KBM-7 (cell line): ENCODE measurements around the gene PRMT7.

Experiments
- DNase-seq: peaks from one replicate; pipeline ENCODE4 v3.0.0-alpha.2; 2015
- in situ Hi-C: fragments of 300-500 bp; cut with MboI; formaldehyde crosslinking; loops from 2 replicates; pipeline ENCODE4 v1.14.3; 2020; ENCODE audit warnings: low sequenced_read_pairs, low pct_unique_long_range_greater_than_20kb, mixed read lengths

The PRMT7 gene

DNA sequence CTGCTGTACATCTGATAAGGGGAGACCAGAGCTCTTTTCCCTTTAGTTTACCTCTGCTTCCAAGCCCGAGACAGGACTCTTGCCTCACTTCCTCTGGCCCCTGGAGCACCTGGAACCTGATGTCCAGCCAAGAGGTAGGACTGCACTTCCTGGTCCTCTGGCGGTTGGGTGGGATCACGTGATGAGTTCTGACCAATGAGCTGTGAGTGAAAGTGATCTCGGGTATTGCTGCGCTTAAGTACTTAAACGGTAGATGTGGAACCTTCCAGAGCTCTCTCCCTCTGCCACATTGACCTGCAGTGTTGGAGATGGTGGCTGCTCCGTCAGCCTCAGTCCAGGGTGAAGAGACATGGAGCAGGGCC is 70.5 kb downstream of the PRMT7 start:
- DNase-seq, result no peak
- in situ Hi-C loops, result no loop called here

DNA sequence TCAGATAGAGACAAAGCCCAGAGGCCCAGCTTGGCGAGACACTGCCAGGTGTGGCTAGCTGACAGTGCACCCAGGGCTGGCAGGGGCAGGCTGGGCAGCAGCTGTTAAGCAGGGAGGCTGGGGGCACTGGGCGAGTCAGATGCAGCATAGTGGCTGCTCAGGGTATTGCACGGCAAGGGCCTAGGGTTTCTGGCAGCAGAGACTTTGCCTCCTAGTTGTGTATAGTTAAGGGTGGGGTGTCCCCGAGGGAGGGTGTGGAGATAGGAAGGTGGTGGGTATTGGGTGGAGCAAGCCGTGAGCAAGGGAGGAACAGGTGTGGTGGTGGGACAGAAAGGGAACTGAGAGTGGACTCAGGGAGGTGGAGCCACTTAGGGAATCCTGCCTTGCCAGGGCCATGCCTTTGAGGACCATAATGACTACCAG is 71.5 kb downstream of the PRMT7 start:
- DNase-seq, result peak; percentile 26
- in situ Hi-C loops, result no loop called here

DNA sequence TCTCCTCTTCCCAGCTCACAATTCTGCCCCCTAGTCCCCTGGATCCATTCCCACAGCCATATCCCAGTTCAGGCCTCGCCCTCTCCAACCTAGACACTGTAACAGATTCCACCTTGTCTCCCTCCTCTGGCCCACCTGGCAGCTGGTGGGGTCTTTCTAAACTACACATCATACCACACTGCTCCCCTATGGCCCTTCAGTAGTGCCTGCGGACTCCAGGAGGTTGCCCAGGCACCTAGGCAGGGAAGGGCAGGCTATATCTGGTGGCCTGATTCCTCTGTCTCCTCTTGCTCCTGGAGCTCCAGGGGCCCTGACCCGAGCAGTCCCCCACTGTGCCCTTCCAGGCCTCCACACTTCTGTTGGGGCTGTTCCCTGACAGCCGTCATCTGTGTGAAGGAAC is 73.0 kb downstream of the PRMT7 start:
- no peak for DNase-seq
- in situ Hi-C loops, result no loop called here

DNA sequence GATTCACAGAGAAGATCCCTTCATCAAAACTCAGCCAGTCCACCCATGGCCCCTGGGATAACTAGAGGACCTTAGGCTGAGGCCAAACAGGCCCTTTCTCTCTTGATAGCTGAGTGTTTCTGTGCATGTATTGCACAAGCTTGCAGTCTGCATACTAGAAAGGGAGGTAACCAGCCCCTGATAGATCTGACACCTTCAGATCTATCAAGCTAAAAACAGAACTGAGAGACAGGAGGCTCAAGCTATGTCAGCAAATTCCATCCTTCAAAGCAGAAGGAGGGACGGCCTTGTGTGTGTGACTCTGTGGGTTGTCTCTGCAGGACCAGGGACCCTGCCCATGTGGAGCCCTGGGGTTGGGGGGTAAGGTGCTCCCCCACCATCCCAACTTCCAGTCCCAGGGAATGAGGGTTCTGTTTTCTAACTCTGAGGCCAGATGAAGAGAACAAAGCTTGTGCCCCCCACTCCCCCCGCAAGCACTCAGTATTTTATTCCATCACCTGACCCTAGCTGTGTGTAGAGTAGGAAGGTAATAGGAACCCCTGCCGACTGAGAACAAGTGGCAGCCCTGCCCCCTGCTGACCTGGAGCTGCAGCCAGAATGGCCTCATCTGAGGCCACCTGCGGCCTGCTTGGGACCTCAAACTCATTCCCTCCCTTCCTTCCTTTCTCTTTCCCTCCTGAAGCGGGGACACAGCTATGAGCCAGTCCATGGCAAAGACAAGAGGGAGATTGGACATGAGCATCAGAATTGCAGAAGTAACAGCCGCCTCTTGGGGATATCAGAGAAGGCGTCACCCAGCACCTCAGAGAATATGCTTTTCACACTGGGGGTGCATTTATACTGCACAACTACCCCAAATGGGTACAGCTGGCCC is 73.7 kb downstream of the PRMT7 start:
- no peak for DNase-seq
- in situ Hi-C loops, result no loop called here

DNA sequence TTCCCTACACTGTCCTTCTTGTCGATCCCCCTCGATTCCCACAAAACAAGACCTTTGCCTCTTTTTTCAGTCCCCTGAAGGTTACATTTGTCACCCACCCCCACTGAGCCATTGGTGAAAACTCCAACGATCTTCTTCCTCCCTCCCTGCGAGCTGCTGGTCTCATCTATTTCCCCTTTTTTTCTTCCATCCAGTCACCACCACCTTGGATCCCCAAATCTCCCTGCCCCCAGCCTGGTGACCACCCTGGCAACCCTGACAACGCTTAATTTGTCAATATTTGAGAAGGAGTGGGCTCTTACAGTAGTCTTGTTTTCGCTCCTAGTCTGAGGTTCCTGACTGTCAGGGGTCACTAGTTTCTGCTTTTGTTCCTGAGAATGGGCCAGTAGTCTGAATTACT is 74.6 kb downstream of the PRMT7 start:
- in situ Hi-C loops, result no loop called here
- DNase-seq, result peak; percentile 75

DNA sequence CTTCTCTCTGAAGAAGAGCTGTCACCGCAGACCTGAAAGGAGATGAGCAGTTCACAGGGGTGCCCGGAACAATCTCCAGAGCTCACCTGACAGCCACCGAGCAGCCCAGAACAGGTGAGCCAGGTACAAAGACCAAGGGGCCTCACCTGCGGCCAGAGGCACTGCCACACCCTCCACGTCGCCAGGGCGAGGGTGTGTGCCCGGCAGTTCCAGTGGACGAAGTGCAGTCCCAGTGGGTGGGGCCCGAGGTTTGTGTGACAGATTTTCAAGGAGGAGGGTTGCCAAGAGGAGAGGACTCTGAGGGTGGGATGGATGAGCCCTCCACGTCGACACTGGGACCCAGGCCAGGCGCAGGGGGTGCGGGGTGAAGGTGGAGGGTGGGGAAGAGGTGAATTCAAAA is 75.8 kb downstream of the PRMT7 start:
- DNase-seq, result no peak
- in situ Hi-C loops, result no loop called here

DNA sequence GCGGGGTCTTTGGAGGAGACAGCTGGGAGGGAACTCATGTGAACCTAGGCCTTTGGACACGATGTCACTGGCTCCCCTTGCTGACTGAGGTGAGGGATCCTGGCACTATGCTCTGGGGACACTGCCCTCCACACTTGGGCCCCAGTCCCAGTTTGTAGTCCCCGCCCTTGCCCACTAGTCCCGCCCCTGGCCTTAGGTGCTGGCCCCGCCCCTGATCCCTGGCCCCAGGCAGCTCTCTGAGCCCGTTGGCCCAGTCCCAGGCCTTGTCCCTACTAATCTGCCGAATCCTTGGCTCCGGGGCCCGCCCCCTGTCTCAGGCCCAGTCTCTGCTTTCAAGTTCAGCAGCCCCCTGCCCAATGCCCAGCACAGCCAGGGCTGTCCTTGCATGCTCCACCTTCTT is 76.5 kb downstream of the PRMT7 start:
- no peak for DNase-seq

DNA sequence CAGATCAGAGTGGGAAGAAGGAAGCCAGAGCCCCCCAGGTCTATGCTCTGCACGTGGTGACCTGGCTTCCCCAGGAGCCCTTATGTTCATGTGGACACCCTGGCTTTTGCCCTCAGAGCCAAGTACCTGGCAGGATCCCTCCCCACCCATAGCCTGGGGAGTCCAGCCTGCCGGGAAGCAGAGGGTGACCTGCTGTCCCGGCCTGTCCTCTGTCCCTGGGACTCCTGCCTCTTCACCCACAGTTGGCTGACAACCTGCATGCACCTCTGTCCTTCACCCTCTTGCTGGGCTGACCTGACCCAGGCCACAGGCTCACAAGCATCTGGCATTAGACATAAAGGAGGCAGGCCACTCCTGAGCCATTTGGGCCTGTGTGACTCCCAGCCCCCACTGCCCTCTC is 77.3 kb downstream of the PRMT7 start:
- no peak for DNase-seq
- in situ Hi-C loops, result no loop called here

More for the DNA sequence above, 76.5 kb downstream of the PRMT7 start:
- in situ Hi-C loops, result no loop called here

DNA sequence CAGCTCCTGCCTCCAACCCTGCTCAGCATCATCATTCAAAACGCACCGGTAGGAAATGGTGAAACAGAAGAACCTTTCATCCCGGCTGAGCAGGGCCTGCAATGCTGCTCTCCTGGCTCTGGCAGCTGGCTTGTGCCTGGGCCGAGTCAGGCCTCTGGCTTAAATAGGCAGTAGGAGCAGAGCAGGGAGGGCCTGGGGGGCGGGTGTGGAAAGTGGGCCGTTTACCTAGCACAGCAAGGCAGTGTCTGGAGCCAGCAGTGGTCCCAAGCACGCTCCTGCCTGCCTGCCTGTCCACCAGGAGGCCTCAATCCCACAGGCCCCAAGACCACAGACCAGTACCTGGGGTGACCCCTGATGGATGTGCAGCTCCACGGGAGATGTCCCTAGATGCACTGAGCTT is 78.2 kb downstream of the PRMT7 start:
- DNase-seq, result no peak
- in situ Hi-C loops, result no loop called here

DNA sequence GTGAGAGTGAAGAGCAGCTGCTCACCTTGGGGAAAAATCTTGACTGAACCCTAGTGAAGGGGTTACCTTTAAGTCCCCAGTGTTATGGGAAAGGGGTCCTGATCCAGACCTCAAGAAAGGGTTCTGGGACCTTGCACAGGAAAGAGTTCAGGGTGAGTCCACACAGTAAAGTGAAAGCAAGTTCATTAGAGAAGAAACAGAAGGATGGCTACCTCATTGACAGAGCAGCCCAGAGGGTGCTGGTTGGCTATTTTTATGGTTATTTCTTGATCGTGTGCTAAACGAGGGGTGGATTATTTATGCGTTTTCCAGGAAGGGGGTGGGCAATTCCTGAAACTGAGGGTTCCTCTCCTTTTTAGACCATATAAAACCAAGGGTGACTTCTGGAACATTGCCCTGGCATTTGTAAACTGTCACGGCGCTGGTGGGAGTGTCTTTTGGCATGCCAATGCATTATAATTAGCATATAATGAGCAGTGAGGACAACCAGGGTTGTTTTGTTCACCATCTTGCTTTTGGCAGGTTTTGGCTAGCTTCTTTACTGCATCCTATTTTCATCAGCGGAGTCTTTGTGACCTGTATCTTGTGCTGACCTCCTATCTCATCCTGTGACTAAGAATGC is 79.0 kb downstream of the PRMT7 start:
- in situ Hi-C loops, result no loop called here
- no peak for DNase-seq

DNA sequence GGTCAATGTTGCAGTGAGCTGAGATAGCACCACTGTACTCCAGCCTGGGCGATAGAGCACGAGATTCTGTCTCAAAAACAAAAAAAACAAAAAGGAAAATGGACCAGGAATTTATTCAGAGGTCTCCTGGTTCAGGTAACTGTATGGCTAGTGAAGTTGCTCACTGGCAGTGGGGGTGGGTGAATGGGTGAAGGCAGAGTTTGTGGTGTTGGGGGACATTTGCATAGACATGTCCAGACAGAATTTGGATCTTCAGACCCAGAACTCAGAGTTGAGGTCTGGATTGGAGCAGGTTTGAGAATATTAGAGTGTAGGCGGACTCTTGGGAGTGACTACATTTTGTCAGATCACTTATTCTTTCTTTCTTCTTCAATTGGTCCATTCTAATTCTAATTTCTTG is 82.5 kb downstream of the PRMT7 start:
- DNase-seq, result no peak
- in situ Hi-C loops, result no loop called here

DNA sequence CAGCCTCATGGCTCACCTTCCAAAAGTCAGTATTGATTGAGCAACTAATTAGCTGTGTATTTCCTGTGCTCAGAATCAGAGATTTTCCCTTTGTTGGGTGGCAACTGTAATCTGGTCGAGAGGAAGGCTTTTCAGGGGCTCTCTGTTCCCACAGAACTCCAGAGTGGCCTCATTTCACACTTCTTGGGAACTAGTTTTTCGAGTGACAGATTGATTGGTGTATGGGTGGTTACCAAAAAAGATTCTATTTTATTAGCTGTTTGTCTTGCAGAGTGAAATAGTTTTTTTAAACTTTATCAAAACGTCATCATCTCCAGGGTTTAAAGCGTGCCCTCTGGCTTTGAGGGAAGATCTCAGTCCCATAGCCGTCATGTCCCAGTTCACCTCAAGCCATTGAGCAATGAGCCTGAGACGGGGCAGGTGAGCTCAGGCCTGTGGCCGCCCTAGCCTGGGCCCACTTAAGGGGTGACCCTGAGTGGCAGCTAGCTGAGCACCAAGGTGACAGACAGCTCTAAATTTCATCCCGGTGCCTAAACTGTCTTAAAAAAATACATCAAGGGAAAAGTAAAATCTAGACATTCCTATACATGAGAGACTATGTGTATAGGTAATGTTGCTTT is 84.5 kb downstream of the PRMT7 start:
- in situ Hi-C loops, result no loop called here
- DNase-seq, result no peak

DNA sequence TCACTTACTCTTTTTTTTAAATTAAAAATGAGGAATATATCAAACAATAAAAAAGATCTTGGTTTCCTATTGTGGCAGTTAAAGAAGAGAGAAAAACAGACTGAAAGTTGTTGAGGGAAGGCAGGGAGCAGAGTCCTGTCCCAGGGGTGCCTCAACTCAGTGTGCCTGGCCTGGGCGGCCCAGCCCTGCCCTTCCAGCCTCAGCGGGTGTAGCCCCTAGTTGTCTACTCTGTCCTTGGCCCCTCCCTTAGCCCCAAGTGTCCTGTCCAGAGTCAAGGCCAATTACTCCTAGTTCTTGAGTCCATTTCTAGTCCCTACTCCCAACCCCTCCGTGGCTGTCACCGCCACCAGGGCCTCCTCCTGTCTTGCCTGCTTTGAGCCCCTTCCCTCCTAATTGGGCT is 85.0 kb downstream of the PRMT7 start:
- no peak for DNase-seq
- in situ Hi-C loops, result no loop called here

DNA sequence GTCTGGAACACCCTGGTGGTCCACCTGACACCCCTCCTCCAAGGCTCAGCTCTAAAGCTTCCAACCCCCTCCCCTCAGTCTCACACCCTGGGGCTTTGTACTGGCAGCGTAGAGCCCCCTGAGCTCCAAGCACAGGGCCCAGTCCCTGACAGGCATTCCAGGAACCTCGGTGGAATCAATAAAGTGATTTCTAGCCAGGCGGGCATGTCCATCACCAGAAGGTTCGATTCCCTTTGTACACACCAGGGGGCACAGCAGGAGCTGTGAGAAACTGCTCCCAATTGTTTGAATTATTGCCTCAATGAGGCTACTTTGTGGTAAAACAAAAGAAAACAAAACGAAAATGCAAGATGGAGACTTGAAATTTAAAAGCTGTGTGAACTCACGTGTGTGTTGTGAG is 85.7 kb downstream of the PRMT7 start:
- DNase-seq, result peak; percentile 51
- in situ Hi-C loops, result no loop called here

DNA sequence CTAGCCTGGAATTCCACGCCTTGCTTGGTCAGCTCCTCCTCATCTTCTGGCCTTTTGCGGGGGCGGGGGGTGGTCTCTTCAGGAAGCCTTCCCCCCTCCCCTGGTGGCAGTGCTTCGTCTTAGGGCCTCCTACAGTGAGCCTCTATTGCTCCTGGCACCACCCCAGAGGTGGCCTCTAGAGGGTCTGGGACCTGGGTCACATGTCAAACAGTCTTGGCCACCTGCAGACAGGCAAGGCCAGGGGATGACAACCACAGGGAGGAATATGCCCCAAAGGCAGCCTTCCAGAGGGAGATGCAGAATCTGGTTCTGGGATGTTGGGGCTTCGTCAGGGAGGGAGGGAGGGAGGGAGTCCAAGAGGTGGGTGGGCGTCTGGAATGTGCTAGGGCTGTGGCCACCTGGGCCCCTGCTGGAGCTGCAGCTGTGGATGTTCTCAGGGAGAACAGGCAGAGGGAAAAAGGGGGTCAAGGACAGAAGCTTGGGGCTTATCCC is 86.9 kb downstream of the PRMT7 start:
- in situ Hi-C loops, result no loop called here
- no peak for DNase-seq

DNA sequence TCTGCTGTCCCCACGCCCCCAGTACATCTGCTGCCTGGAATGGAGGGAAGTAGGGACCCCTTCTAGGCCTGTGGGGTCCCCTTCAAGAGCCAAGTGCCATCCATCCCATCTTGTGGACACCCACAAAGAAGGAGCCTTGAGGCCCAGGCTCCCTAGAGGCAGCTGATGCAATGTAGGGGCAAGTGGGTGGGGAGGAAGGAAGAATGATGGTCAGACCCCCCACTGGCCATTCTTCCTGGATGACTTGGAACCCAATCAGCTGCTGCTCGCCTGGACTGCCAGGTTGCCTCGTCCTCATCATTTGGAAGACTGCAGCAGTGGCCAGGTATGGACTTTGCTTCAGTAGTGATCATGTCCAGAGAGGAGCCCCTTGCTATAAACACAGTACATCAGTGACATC is 88.6 kb downstream of the PRMT7 start:
- in situ Hi-C loops, result no loop called here
- no peak for DNase-seq

DNA sequence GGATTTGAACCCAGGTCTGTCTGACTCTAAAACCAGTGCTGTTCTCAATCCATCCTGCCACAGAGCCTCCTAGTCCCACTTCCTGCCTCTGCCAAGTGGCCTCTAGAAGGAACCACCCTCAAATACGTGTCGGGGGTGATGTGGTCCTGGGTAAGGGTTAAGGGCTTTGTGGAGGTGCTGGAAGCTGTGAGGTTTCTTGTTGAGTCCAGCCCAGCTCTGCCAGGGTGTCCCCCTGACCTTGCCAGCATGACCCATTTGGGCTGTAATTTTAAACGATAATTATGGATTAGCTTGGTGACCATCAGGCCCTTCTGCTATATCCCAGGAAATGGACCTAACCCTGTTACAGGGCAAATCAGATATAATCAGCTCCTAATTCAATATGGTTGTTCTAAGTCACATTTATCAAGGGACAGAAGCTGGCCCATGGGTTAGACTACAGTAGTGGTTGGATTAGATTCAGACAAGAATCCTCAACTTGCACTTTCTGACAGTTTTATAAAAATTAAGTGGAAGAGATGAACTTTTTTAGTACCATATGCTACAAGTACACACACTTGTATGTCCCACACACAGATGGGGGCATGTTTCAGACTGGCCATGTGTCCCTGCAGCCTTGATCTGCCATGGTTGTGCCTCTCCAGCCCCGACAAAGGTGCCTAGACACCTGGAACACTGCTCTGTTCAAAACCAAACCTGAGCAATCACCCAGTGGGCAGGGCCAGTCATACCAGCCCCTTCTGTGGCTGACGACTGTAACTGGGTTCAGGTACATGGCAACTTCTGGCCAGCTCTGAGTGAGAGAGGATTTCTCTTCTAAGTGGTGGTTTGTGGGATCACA is 89.5 kb downstream of the PRMT7 start:
- DNase-seq, result no peak
- in situ Hi-C loops, result no loop called here

DNA sequence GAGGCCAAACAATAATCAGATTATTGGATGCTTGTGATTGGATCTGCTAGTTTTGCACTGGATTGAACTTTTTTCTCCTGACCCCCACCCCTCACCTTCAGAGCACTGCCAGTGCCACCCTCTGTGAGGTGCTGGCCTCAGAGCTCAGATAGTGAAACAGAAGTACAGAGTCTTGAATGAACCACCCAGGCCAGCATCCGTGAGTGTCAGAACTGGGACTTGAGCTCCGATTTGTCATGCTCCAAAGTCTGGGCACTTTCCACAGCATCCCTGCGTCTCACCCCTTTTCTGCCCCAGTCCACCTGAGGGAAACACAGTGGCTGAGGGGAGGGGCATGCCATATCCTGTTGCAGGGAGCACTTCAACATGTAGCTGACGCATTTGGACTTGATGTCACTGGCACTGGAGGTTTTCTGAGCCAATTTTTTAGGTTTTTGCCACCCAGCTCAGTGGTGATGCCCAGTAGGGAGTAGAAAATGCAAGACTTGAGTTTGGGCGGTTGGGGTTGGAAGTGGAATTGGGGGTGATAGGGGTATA is 90.2 kb downstream of the PRMT7 start:
- in situ Hi-C loops, result no loop called here
- no peak for DNase-seq
